NCI-H2029 treated with DMSO at 0.1 percent for 48 hours (cell line): ENCODE data around the gene CCDC197.

ENCODE experiments used
- DNase-seq: peaks from one replicate; lab custom pipeline; 2025; lab: John Stamatoyannopoulos, UW

Gene CCDC197

DNA sequence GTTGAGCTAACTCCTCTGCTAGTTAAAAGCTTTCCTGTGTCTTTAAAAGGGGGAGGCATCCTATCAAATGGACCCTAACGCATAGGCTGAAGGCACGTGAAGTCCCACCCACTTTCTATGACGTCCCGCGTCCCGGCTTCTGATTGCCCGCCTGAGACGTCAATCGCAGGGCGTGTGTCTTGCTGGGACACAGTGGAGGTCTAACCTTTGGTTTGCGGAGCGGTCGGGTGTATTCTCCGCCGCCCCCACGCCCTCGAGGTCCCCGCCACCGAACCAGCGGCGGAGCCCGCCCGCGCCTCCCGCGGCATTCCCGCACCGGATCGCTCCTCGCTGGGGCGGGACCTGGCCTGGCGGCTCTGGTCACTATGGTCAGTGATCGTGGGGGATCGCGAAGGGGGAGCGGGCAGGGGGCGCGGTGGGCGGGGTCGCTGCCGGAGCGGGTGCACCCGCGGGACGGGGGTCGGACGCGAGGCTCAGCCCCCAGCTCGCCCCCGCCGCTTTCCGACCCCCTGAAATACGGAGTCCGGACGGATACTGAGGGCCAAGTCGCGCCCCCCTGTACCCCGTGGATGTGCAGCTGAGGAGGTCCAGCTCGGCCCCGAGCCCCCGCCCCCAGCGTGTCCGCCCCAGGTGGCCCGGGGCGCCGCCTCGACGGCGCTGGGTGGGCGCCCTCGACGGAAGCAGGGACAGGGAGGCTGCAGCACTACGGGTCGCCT is 29.2 kb downstream of the CCDC197 start, which contains the start of gene OTUB2:
TSS of gene OTUB2 (plus strand) at position 168 of the 716 bp plus-strand sequence. CDS start at position 366, 198 bp downstream.
- DNase-seq = peak; percentile 57

DNA sequence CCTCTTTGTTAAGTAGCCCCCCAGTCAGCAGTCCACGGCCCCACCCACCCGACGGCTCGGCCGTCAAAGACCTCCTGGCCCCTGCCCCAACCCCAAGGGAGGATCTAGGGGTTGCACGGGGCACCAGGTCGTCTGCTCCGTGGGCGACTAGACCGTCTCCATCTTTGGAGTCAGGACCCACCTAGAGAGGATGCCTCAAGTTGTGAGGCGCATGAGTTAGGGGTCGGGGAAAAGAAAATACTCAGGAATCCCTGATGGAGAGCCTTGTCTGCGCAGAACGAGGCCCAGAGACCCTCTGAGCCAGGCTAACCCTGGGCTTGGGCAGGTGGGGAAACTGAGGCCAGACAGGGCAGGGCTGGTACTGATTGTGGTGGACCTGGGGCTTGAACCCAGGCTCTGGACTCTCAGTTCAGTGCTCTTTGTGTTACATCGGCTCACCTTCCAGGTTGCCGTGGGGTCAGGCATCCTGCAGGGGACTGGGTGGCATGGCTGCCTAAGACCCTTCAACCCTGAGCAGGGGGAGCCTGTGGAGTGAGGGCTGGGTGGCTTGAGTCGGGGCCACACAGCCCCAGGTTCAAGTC is 29.9 kb downstream of the CCDC197 start:
- DNase-seq = no peak

DNA sequence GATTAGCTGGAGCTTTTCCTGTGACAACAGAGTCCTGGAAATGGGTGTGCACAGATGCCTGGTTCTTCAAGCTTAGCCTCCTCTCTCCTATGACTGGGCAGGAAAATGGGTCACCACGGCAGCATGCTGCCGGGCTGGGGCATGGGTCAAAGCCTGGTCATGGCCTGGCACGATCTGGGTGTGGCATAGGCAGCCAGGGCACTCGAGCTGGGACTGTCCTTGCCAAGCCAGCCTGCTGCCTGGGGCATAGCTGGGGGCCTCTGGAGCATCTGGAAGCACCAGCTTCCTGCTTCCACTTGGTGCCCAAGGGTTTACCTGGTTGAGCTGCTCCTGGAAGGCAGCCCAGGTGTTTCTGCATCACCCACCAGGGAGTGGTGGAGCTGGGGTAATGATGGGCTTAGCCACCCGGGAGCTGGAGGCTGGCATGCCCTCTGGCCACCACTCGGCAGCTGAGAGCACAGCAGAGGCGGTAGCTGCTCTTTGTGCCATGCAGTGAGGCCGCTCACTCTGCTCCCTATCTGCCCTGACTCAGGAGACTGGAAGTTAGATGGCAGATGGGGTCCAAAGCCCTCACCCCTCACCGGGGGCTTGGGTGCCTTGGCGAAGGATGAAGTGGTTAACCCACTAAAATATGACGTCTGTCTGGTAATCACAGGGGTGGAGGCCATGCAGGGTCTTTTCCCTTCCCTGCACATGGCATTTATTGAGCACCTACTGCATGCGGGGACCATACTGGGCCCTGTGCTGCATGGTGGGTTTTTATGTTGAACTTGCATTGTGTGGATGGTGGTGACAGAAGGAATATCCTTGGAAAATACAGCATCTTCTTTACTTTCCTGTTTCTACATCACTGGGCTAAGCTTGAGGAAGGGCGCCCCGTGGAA is 30.7 kb downstream of the CCDC197 start:
- DNase-seq = no peak

DNA sequence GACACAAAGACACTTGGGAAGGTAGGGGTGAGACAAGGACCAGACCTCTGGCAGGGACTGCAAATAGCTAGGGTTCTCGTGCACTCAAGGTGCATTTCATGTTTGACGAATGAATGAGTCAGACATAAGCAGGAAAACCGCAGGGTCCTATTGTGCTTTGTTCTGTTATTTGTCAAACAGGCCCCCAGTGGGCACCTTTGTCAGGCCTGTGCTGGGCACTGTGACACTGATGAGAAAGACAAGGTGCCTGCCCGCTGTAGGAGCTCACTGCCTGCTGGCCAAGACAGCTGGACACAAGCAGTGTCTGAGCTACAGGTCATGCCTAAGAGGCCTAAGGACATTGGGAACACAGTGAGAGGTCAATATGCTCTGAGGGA is 31.3 kb downstream of the CCDC197 start:
- no peak for DNase-seq

DNA sequence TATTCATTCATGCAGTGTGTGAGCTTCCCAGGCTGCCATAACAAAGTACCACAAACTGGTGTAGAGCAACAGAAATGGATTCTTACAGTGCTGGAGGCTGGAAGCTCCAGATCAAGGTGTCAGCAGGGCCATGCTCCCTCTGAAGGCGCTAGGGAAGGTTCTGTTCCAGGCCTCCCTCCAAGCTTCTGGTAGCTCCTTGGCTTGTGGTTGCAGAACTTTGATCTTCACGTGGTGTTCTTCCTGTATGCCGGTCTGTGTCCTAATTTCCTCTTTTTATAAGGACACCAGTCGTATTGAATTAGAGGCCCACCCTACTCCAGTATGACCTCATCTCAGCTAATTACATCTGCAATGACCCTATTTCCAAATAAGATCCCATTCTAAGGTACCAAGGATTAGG is 32.2 kb downstream of the CCDC197 start:
- no peak for DNase-seq

DNA sequence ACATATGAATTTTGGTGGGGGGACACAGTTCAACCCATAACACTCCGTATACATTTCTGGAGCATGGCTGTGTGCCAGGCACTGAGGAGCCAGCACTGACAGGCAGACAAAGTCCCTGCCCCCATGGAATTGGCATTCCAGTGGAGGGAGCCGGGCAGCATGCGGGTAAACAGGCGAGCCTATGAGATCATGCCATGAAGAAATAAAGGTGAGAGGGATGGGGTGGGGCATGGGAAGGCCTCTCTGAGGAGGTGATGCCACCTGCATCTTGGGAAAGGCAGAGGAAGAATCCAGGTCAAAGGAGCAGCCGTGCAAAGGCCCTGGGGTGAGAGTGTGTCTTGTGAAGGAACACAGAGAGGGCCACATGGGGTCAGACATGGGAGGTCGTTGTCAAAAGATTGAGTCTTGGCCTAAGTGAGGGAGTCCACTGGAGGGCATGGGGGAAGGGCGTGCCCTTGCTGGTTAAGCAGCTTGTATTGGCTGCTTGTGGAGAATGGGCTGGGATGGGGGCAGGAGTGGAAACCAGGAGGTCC is 32.6 kb downstream of the CCDC197 start:
- DNase-seq = no peak

DNA sequence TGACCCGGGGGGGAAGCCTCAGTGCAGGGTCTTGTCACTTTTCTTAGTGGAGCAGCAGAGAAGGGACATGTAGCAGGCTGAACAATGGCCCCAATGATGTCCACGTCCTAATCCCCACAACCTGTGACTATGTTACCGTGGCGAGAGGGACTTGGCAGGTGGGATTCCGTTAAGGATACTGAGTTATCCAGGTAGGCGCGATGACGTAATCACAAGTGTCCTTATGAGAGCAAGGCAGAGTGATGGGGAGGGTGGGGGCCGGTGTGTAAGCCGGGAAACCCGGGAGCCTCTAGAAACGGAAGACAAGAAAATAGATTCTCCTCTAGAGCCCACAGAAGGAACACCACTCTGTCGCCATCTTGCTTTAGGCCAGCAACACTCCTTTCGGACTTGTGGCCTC is 33.5 kb downstream of the CCDC197 start:
- no peak for DNase-seq

DNA sequence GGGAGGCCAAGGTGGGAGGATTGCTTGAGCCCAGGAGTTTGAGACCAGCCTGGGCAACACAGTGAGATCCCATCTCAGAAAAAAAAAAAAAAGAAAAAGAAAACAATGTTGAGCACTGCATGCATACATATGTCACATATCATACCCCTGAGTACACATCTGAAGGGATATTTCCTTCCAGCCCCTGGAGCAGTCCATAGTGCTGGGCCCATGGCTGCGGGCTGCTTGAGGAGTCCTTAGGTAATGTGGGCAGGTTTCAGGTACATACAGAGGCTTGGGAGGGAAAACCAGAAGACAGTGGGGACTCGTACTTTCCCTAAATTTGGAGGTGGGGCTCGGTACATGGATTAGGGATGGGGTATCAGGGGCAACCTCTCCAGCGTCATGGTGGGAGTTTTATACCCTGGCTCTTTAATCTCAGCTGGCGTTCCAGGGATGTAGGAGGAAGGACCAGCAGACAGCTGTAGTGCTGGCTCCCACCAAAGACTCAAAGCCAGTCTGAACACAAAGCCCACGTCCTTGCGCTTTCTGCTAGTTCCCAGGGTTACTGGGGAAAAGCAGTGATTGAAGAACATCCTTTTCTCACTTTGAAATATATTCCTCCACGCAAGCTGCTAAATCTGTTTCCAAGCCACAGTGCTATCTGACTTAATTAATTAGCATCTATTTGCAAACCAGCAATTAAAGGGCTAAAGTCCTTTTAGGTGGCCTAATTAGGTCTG is 34.2 kb downstream of the CCDC197 start:
- DNase-seq = no peak

DNA sequence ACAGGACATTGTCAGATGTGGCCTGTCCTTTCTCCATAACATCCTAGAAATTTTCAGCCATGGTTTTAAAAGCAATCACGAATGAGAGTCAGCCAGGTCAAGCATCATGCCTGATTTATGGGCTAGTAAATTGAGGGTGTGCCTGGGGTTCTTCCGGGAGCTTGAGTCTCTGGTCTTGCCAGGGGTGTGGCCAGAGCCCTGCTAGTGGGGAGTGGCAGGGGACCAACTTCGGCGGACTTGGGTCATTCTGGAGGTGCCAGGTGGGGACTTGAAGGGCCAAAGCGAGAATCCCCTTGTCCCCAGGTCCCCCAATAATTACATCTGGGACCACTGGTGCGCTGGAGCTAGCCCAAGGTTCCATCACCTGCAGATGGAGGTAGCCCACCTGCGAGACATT is 34.8 kb downstream of the CCDC197 start:
- no peak for DNase-seq

DNA sequence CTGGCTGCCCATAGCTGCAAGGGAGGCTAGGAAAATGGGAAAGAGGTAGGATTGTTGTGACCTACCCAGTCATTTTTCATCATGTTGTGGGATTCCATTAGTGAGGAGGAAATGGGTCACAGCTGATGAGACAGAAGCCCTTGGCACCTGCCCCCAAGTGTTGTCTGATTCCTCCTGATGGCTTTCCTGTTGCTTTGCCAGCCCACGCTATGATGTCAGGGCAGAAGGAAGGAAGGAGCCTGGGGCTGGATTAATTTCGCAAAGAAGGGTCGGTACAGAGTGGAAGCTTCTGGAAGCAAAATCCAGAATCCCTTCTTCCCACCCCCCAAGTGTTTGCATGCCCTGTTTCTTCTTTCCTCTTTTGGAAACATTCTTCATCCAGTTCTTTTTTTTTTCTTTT is 37.8 kb downstream of the CCDC197 start:
- DNase-seq = no peak

DNA sequence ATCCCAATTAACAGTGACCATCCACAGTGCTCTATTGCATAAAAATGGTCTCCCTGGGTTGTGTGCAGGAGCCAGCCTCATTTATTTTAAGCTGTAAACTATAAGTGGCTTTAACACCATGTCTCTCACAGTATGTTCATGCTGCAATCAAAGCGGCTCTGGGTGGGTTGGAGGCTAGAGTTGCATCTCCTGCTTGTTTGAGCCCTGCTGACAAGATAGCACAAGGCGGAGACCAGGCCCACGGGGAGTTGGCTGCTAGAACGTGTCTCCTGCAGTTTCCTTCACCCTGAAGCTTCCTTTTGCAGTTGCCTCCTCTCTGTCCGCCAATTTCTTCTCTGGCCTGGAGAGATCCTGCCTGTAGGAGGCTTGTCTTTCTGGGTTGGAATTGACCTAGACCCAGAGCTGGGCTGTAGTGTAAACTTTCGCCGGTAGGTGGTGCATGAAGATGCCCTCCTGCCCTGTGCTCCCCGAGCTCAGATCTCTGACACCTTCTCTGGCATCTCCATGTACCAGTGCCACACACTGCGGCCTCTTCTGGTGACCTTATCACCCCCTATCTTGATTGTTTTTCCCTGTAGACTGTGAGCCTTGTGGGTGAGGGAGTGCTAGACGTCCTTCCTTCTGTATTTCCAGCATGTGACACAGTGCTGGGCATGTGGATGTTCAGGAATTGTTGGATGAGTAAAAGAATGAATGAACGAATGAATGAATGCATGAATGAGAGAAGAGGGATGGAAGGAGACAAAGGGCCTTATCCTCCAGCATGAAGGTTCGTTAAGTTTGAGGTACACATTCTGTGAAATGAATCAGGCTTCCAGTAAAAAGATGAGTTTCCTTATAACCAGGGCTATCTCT is 39.4 kb downstream of the CCDC197 start:
- DNase-seq = no peak

DNA sequence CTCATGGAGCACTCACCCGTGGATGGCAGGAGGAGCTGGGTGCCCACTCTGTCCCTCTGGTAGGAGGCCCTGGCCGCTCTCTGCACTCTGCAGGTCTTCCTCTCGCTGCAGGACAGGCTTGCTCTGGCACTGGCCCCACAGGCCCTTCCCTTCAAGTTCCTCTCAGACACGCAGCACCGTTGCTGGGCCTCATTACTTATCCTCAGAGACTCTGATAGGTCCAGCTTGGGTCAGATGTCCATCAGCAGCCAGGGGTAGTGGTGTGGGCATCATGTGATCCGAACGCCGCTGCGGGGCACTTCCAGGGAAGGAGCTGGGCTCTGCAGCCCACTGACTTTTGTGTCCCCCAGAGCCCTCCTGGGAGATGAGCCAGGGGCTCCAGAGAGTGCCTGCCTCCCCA is 40.9 kb downstream of the CCDC197 start:
- no peak for DNase-seq

DNA sequence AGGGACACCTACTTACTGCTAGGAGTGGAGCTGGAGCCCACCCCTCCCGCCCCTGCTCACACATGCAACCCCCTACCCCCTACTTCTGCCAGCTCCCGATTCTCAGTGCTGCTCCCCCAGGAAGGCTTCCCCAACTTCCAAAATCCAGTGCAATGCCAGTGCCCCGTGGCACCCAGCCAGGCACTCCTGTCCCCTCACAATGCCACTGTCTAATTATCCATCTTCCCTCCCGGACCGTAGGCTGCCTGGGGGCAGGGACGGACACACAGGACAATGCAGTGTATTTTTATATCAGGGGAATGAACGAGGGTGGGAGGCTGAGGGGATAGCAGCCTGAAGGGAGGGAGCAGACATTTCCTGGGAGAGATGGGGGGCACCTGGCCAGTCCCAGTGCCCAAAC is 41.4 kb downstream of the CCDC197 start:
- DNase-seq = no peak

DNA sequence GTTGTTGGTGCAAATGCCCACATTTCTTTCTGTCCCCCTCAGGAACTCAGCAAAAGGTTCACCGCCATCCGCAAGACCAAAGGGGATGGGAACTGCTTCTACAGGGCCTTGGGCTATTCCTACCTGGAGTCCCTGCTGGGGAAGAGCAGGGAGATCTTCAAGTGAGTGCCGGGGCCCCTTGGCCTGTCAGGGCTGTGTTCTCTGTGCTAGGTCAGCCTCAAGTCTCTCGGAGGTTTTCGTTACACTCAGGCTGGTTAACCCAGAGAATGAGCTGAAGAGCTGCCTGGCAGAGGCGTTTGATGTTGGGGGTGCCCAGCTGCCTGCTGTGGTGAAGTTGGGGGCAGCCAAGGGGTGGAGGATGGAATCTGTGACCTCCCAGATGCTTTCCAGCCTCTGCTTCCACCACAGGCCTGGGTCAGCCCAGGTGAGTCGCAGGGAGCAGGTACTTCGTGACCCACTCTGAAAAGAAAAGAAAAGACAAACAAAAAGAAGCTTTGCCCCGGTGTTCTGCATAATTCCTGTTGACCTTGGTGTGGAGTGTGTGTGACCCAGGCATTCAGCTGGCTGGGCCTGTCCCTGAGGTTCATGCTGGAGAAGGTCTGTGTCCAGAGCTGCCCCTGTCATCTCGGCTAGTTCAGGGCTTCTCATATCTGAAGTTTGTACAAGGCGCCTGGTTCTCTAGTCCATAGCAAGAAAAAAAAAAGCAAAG is 42.0 kb downstream of the CCDC197 start:
- no peak for DNase-seq

DNA sequence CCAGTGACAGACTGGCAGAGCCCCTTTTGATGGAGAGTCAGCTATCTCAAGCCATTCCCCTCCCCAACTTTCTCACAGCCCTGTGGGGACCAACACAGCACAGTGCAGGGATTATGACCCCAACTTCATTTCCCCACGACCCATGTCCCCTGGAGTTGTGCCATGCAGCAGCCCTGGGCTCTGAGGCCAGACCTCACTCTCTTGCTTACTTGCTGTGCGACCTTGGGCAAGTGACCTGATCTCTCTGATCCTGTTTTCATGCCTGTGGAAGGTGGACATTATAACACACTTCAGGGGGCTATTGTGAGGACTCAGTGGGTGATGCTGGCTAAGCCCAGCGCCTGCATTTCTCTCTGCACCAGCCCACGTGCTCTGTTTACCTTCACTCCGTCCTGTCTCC is 43.1 kb downstream of the CCDC197 start:
- DNase-seq = no peak

DNA sequence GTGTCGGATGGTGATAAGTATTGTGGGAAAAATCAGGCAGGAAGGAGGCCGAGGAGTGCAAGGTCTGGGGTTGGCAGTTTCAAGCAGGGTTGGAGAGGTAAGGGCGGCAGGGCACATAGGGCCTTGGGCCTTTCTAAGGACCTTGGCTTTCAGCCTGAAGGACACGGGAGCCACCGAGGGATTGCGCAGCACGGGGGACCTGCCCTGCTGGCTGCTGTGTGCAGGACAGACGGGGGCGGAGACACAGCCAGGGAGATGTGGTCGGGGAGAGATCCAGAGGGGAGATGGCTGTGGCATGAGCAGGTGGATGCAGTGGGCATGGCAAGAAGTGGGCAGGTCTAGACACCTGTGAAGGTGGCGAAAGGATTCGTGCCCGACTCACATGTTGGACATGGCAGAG is 43.7 kb downstream of the CCDC197 start:
- no peak for DNase-seq

DNA sequence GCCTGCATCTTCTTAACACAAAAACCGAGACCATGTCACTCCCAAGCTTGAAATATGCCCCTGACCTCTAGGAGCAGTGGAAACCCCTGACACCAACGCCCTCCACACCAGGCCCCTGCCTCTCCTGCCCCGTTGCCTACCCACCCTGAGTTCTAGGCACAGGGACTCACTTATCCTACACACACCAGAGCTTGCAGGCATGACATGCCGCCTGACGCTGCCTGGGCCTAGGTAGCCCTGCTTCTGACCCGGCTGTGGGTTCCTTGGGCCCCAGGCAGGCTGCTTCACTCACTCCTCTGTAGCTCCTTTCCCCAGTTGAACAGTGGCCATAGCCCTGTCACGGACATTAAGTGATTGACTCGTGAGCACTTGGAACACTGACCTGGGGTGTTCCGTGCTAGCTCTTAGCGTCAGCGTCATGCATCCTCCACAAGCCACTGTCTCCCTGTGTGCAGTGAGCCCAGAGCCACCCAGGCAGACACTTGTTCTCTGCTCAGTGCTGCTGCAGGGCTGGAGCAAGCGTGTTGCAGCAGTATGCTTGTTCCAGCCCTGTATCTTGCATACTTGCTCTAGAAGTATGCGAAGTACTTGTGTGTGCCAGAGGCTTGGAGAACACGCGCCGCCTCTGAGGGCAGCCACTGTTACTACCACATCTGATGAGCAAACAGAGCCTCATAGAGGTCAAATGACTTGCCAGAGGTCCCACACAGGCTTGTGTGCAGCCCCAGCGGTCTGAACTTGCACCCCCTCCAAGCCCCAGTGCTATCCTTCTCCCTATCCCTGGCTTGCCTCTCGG is 44.6 kb downstream of the CCDC197 start:
- DNase-seq = no peak

DNA sequence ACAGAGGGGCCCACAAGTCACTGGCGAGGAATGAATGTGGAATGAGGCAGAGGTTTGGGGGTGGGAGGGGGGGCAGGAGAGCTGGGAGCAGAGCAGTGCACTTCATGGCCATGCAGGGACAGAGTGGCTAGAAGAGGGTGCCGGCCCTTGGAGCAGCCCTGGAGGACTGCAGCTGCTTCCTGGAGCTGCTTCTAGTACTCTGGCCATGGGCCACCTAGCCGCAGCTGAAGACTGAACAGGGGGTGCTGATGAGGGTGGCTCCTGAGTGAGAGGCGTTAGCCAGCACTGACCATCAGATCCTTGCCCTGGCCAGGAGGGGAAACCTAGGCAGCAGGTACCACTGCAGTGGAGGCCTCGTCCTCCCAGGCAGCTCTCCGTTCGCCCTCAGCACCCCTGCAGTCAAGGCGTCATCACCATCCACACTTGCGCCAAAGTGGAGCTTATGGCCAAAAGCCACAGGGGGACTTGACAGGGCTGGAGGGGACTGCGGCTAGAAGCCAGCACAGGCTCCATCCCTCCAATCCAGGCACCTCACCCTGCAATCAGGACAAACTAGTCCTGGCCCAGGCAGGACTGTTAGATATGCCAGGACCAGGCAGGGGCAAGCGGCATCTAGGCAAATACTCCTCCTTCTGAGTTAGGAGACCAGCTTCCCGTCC is 45.5 kb downstream of the CCDC197 start:
- DNase-seq = no peak

DNA sequence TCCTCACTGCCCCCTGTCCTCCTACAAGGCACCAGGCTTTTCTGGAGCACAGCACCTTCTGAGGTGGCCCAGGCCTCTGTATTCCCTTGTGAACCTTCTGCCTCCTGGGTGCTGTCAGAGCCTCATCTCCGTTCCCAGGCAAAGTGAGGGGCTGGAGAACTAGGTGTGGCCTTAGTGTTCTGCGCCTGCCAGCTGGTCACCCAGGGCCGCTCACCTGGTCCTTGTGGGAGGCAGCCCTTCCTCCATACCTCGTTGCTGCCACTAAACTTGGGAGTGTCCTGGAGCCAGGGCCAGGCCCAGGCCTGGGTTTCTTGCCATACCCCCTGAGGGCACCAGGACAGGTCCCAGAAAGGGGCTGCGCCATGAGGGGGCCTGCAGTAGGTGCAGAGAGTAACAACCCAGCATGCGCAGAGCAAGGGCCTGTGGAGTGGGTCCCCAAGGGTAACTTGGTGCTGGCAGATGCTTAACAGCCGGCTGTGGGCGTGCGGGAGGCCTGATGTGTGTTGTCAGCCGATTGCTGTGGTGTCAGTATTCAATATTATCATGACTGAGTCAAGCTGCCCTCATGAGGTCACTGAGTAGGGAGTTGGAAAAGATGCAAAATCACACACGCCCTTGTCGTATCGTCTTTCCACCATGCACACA is 46.1 kb downstream of the CCDC197 start:
- no peak for DNase-seq
